CD4-positive, alpha-beta T cell treated with Interleukin-10 for 1 hour (primary cell): ENCODE data around the gene HKDC1.

ENCODE experiments used
- DNase-seq: peaks from one replicate; pipeline ENCODE4 v3.0.0-alpha.2; 2020

HKDC1 gene

DNA sequence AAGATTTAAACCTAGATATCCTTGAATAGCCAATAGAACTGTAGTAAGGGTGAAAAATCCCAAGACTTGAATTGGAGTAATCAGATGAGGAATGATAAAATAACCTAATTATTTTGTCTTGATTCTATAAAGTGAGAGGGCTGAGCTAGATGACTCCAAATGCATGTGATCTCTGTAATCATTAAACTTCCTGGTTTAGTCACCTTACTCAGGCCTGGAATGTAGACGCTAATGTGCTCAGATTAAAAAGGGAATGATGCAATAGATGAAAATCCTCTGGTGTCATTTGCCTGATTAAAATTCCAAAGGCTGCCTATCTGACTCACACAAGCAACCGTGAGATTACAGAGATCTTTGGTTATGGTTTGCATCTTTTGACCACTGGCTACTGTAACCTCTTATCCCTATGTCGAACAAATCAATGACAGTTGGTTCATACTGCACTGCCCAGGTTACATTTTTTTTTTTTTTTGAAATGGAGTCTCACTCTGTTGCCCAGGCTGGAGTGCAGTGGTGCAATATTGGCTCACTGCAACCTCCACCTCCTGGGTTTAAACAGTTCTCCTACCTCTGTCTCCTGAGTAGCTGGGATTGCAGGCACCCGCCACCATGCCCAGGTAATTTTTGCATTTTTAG is 2.9 kb upstream of the HKDC1 start:
- DNase-seq, result no peak

DNA sequence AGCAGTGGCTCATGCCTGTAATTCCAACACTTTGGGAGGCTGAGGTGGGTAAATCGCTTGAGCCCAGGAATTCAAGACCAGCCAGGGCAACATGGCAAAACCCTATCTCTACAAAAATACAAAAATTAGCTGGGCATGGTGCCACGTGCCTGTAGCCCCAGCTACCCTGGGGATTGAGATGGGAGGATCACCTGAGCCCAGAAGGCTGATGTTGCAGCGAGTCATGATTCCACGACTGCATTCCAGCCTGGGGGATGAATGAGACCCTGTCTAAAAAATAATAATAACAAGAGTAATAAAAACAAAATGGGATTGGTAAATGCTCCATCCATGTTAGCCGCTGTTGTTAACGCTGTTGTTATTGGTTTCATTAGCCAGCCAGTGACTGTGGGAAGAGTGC is 1.3 kb upstream of the HKDC1 start:
- no peak for DNase-seq

DNA sequence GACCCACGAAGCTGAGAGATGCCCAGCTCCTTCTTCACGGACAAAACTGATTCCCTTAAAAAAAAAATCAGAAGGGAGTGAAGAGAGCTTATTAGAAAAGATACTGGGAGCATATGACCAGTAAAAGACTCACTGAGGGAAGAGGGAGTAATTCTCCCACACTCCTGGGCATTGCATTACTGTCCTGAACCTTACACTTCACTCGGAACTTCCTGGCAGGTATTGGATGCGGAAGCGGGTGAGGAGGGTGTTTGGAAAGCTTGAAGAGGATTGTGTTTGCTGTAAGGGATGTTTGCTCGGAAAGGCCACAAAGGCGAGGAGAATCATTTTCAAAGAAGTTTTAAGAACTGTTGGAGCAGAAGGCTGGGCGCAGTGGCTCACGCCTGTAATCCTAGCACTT is 375 bp downstream of the HKDC1 start:
- no peak for DNase-seq

DNA sequence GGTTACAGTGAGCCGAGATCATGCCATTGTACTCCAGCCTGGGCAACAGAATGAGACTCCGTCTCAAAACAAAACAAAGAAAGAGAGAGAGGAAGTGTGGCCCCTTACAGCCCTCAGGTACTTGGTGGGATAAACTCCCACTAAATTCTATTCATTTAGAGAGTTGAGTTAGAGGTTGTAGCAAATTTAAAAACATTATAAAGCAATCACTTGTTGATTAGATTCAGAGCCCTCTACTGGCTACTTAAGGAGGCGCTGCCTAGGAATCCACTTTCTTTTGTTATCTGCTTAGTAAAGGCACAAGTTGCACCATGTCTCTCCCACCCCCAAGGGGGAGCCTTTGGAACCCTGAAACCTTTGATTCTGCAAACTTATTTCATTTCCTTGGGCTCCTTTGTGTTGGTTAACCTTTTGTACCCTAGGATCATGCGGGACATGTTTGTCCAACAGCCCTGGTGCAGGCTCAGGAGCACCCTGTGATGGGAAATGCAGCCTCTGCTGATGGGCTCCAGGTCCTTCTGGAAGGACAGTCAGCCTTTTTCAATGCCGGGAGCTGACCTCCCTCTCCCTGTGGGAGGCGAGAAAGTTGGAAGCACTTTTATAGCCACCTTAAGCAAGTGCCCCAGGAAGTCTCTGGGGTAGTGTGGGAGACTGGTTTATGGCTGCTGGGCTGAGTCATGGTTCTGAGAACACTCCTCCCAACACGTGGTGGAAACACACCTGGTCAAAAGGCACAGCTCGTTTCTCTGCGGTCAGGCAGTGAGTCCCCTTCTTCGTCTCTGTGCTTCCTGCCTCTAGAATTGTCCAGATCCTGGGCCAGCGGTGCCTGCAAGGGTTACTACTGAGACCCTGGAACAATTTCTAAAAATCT is 2.3 kb downstream of the HKDC1 start:
- peak; percentile 72 for DNase-seq

DNA sequence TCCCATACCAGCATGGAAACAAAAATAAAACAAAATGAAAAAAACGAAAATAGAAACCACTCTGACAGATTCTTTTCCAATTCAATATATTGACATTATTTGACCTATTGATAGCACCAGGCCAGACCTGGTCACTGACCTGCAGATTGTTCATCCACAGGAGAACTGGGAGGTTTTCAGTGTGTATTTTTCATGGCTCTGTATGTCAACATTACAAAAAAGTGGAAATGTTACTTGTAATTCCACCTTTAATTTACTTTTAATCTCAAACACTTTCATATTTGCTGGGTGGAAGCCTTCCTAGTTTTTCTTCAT is 2.9 kb downstream of the HKDC1 start:
- no peak for DNase-seq

DNA sequence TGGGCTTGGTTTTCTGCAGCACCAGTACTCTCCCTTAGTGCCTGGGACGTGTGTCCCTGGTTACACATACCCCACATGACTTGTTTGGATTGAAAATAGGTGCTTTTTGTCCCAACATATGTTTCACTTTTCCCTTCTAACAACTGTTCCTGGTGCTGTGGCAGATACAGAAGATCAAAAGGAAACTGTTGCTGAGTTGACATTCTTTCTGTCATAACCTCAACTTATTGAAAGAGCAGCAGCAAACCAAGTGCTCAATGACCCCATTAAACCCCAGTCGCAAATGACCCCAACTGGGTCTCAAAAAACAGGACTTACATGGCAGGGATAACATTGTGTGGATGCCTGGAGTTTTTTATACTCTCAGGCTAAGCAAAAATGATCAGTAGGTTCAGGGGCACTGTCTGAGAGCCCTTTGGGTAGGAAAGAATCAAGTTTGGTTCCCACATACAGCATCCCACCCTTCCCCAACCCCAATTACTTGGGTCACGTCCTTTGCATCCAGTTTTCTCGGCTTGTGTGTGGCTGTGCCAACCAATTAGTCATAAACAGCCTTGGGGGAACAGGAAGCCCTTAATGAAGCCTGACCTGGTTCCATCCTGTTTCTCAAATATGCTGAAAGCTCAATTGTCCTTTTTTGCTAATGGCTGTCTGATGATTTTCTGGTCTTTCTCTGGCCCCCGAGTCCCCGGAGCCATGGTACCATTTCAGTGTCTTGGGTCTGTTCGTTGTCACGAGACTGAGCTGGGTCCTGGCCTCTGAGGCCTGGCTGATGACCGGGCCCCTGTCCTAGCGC is 4.9 kb downstream of the HKDC1 start:
- no peak for DNase-seq

GRCh38 chr10:69225681-69226080 is 5.5 kb downstream of the HKDC1 start:
- no peak for DNase-seq

- no peak for DNase-seq
Measured at GRCh38 chr10:69226919-69227450, 6.9 kb downstream of the HKDC1 start.

- DNase-seq, result no peak
Measured at GRCh38 chr10:69228151-69228550, 8.0 kb downstream of the HKDC1 start.

DNA sequence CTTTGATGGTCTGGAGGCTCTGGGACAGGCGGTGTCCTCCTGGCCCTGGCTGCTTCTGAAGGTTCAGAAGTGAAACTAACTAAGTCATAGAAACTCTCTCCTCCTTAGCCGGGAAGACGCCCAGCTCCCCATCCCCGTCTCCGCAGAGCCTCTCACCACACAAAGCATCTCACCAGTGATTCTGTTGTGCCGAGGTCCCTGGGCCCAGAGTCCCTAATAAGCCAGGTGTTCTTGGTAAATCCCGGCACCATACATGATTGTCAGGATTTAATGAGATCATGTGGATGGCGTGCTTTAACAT is 9.4 kb downstream of the HKDC1 start:
- DNase-seq, result no peak

DNA sequence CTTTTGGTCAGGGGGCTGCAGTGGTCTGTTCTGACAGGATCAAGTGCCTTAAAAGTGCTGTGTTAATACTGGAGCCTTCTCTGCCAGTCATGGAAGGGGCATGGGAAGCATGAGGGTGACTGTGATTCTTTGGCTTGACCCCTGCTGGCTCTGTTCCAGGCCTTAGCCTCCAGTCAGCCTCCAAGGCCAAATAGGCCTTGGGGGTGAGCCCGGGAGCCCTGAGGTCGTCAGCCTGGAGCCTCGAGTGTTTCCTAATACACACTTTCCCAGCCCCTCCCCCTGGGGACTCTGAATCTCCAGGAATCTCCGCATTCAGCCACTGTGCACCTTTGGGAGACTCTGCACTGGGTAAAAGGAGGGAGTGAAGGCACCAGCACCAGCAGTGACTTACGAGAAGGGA is 10.0 kb downstream of the HKDC1 start:
- DNase-seq, result no peak

DNA sequence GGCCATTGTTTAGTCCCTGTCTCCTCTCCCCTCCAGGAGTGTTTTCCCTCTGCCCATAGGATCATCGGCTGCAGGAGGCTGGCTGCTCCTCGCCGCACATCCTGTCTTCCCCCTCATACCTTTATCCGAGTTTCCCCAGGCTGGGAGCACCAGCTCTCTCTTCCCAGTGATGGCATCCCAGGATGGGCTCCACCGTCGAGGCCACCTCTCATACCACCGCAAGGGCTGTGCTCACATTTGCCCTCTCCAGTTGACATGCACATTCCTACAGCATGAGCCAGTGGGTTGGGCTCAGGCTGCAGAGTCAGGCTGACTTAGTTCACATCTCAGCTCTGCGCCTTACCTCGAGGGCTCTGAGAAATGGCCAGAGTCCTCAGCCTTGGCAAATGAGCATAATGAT is 12.1 kb downstream of the HKDC1 start:
- DNase-seq, result no peak

GRCh38 chr10:69232736-69233480 is 12.8 kb downstream of the HKDC1 start:
- DNase-seq, result peak; percentile 60

GRCh38 chr10:69234447-69234846 is 14.3 kb downstream of the HKDC1 start:
- DNase-seq, result no peak

DNA sequence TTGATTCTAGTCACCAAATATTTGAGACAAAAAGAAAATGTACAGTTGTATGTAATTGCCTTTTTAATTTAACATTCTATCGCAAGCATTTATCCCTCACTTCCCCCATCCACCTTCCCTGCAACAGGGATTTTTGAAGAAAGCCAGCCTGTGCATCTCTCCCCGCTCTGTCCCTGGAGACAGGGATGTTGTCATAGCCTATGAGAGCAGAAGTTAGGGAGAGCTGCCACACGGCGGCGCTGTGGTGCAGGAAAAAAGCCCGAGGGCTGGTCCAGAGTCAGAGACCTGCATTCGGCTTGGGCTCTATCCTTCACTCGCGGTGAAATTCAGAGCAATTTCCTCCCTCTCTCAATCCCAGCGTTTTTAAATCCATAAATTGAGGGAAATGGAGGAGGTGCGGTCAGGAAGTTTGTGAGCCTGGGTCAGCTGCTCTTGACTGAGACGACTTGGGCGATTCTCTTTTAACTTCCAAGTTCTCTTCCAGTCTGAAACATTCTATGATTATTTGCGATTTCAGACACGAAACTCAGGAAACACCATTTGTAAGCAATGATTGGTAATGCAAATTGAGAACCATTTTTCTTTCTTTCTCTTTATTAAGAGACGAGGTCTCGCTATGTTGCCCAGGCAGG is 17.5 kb downstream of the HKDC1 start:
- peak; percentile 85 for DNase-seq

- DNase-seq, result no peak
Measured at GRCh38 chr10:69239136-69239535, 19.0 kb downstream of the HKDC1 start.

- DNase-seq, result no peak
Measured at GRCh38 chr10:69239816-69240434, 19.8 kb downstream of the HKDC1 start.

DNA sequence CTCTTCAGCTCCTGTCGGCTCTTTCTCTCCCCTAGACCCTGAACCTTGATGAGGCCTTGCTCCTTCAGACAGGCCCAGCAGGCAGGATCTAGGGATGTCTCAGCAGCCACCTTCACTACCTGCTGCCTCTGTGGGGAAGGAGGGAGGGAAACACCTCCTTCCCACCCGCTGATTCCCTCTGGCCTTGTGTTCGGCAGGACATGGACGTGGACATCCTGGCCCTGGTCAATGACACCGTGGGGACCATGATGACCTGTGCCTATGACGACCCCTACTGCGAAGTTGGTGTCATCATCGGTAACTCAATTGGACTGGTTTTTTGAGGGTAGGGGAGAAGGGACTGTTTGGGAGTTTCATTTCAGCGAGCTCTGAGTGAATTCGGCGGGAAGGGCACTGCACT is 20.3 kb downstream of the HKDC1 start:
- no peak for DNase-seq

DNA sequence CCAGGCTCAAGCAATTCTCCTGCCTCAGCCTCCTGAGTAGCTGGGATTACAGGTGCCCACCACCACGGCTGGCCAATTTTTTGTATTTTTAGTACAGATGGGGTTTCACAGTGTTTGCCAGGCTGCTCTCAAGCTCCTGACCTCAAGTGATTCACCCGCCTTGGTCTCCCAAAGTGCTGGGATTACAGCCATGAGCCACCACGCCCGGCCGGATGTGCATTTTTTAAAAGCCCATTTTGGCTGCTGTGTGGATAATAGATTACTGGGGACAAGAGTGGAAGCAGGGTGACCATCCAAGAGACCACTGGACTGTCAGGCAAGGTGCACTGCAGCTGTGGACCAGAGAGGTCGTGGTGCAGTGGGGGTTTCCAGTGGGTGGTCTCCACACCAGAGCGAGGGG is 21.4 kb downstream of the HKDC1 start:
- no peak for DNase-seq

DNA sequence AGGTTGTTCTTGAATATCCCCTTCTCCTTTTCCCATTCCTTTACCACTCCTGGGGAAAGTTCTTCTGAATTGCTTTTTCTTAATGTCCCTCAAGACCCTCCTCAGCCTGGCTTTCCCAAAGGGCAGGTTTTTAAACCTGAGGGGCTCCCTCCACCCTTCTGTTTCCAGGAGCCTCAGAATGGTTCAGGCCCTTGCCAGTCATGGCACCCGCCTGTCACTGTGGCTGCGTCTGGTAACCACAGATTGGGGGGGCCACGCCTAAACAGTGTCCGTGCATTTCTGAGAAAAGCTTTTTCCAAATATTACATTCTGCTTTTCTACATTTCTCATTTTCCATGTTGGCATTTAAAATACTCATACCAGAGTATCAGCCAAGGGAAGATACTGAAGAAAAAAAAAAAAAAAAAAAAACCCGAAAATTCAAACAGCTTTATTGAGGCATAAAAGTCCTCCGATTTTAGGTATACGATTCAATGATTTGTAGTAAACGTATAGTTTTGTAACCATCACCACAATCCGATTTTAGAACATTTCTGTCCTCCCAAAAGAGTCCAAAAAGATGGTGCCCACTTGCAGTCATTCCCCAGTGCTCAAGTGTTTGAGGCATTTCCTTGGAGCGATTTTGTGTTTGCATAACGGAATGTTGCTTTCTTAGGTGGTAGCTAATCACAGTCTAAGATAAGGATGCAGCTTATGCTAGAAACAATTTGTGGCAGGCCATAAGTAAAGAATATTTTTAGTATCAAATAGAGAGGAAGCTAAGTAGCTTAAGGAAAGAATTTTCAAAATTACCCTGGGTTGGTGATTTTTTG is 22.1 kb downstream of the HKDC1 start:
- no peak for DNase-seq

DNA sequence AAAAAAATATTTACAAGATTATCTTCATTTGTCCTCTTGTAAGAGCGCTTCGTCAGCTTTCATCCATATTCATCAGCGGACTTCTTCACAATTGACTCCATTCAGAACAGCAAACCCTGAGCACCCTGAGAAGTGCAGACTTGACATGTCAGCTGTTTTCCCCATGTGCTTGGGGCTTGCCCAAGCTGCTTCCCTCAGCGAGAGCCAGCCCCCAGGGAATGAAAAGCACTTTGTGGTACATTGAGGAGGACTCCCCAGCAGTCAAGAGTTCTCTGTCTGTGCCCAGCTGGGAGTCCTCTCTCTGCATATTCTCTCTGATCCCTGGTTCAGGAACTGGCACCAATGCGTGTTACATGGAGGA is 22.7 kb downstream of the HKDC1 start:
- DNase-seq, result no peak
